Retinal pigment epithelial cell (primary cell): ENCODE measurements around the gene PHF20.
"Not testable (repeated sequence)": the region's sequence is repeated elsewhere in the genome, so short reads cannot be mapped to it uniquely, and the experiment has no call there.

Experiments used
- DNase-seq: peaks from one replicate; pipeline ENCODE4 v3.0.0-alpha.2; 2010; ENCODE audit warnings: low read depth
- H3K4me3 ChIP-seq: 2 replicates; pipeline ENCODE4 v1.5.1; 2011; ENCODE audit warnings: mild to moderate bottlenecking, low read length, control low read depth, moderate library complexity
- CTCF ChIP-seq: conservative IDR thresholded peaks from 2 replicates; pipeline ENCODE4 v1.5.1; 2011; ENCODE audit warnings: low read depth, low read length, control low read depth, inconsistent platforms

PHF20 gene

GRCh38 chr20:35771689-35772562, at the start of gene PHF20:
Gene PHF20, plus strand, starts transcription at chr20:35772015. Its CDS starts 29,508 bp downstream, at chr20:35801523.
- TF ChIP-seq CTCF = no peak
- peak within 1 kb of the TSS; percentile 88 for H3K4me3 ChIP-seq
- DNase-seq = peak; percentile 69

- DNase-seq = not testable (repeated sequence)
Observed at GRCh38 chr20:35723275-35723639, 48.6 kb upstream of the PHF20 start.

GRCh38 chr20:35723652-35724320, 48.0 kb upstream of the PHF20 start:
- not testable (repeated sequence) for DNase-seq, H3K4me3 ChIP-seq

More at GRCh38 chr20:35723275-35723639, 48.6 kb upstream of the PHF20 start:
- not testable (repeated sequence) for H3K4me3 ChIP-seq

- no peak for TF ChIP-seq CTCF
- no peak for DNase-seq
- H3K4me3 ChIP-seq = no peak overlapping the region
Observed at GRCh38 chr20:35724321-35725230, 47.2 kb upstream of the PHF20 start.

- no peak for DNase-seq
Observed at GRCh38 chr20:35726842-35727711, 44.7 kb upstream of the PHF20 start.

GRCh38 chr20:35729283-35729807, 42.5 kb upstream of the PHF20 start:
- TF ChIP-seq CTCF = no peak
- no peak for DNase-seq
- H3K4me3 ChIP-seq = no peak overlapping the region

More at GRCh38 chr20:35726842-35727711, 44.7 kb upstream of the PHF20 start:
- H3K4me3 ChIP-seq = no peak overlapping the region
- TF ChIP-seq CTCF = no peak
